SK-MEL-5 (cell line): ENCODE data around the gene ANO3. TPM values are rescaled to one million over a fixed set of nuclear protein-coding genes. Genes with fewer than 3 reads are reported as not detected.
"Not testable (repeated sequence)": the region's sequence is repeated elsewhere in the genome, so short reads cannot be mapped to it uniquely, and the experiment has no call there.

Source experiments
- DNase-seq: peaks from one replicate; pipeline ENCODE4 v3.0.0-alpha.2; 2016; ENCODE audit warnings: low read depth, low spot score
- in situ Hi-C: cut with HindIII; loops from 2 replicates; pipeline ENCODE4 v1.10.0; 2016; ENCODE audit warnings: low sequenced_read_pairs, high pct_unique_total_duplicates, low pct_unique_long_range_greater_than_20kb
- total RNA-seq: library from RNA; depleted of rRNA; stranded (reverse); fragments of >200 nt; shearing (Covaris generic); gene quantifications from 2 replicates; pipeline ENCODE4 v1.2.3, GENCODE V29; 2014

ANO3 gene
- total RNA-seq, 1 experiment from 2014 or later = 1.5 TPM

- in situ Hi-C loops = no loop called here
- no peak for DNase-seq
Measured at GRCh38 chr11:26587073-26587472, 255.1 kb downstream of the ANO3 start.

GRCh38 chr11:26593691-26594090, 261.8 kb downstream of the ANO3 start:
- in situ Hi-C loops = no loop called here
- no peak for DNase-seq

- DNase-seq, in situ Hi-C loops: not testable (repeated sequence)
Measured at GRCh38 chr11:26595207-26595865, 263.4 kb downstream of the ANO3 start.

GRCh38 chr11:26597049-26597689, 265.2 kb downstream of the ANO3 start:
- peak; percentile 48 for DNase-seq
- in situ Hi-C loops = not testable (repeated sequence)

GRCh38 chr11:26597899-26598298, 266.0 kb downstream of the ANO3 start:
- no peak for DNase-seq
- in situ Hi-C loops = no loop called here

- in situ Hi-C loops = no loop called here
- DNase-seq = peak; percentile 44
Measured at GRCh38 chr11:26599425-26599824, 267.5 kb downstream of the ANO3 start.

GRCh38 chr11:26599876-26600434, 268.0 kb downstream of the ANO3 start:
- peak; percentile 66 for DNase-seq
- in situ Hi-C loops = no loop called here

GRCh38 chr11:26607725-26608506, 276.0 kb downstream of the ANO3 start:
- DNase-seq = no peak
- in situ Hi-C loops = no loop called here

GRCh38 chr11:26608507-26609146, 276.7 kb downstream of the ANO3 start:
- in situ Hi-C loops = no loop called here
- no peak for DNase-seq

GRCh38 chr11:26613759-26614158, 281.8 kb downstream of the ANO3 start:
- in situ Hi-C loops = no loop called here
- no peak for DNase-seq

GRCh38 chr11:26618441-26618840, 286.5 kb downstream of the ANO3 start:
- no peak for DNase-seq
- in situ Hi-C loops = no loop called here

- no peak for DNase-seq
- in situ Hi-C loops = no loop called here
Measured at GRCh38 chr11:26620282-26621045, 288.5 kb downstream of the ANO3 start.

GRCh38 chr11:26621132-26621531, 289.2 kb downstream of the ANO3 start:
- in situ Hi-C loops = no loop called here

GRCh38 chr11:26622181-26622580, 290.3 kb downstream of the ANO3 start:
- DNase-seq = no peak
- in situ Hi-C loops = no loop called here

More at GRCh38 chr11:26621132-26621531, 289.2 kb downstream of the ANO3 start:
- no peak for DNase-seq

GRCh38 chr11:26623076-26623659, 291.2 kb downstream of the ANO3 start:
- no peak for DNase-seq
- in situ Hi-C loops = no loop called here

- in situ Hi-C loops = no loop called here
- DNase-seq = no peak
Measured at GRCh38 chr11:26626346-26626745, 294.4 kb downstream of the ANO3 start.

GRCh38 chr11:26632691-26633159, 300.8 kb downstream of the ANO3 start:
- in situ Hi-C loops = no loop called here
- DNase-seq = no peak
